HG03432 (cell line): Measurements from ENCODE around the gene NEU2.
"Not testable (repeated sequence)": the region's sequence is repeated elsewhere in the genome, so short reads cannot be mapped to it uniquely, and the experiment has no call there.

Experiments
- ATAC-seq: cut with Tn5 transposase; IDR thresholded peaks from one replicate; pipeline ENCODE4 v1.9.1; 2021; ENCODE audit warnings: mild to moderate bottlenecking, moderate library complexity; ENCODE audit not compliant: unreplicated experiment

The NEU2 gene

GRCh38 chr2:233009661-233010060 is 22.8 kb upstream of the NEU2 start:
- ATAC-seq, result no peak

- ATAC-seq, result no peak
These were observed 21.8 kb upstream of the NEU2 start for GRCh38 chr2:233010569-233011267.

GRCh38 chr2:233011268-233011650 is 21.2 kb upstream of the NEU2 start:
- ATAC-seq, result no peak

DNA sequence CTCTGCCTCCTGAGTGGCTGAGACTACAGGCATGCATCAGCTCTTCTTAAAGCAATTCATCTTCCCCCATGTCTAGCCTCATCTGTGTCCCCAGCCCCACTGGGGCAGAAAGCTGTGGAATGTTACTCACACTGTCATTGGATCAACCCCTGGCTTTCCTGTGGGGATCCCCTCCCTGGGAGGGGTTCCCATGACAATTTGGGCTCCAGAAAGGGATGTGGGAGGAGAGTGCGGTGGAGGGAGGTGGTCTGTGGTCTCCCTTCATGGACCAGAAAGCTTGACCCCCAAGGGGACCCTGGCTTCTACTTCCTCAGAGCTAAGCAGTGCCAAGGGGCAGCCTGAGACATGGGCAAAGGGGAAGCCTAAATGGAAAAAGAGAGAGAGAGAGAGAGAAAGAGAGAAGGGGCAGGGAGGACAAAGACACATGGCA is 20.8 kb upstream of the NEU2 start:
- ATAC-seq, result no peak

GRCh38 chr2:233012301-233012971 is 20.0 kb upstream of the NEU2 start:
- ATAC-seq, result no peak

GRCh38 chr2:233013027-233013461 is 19.4 kb upstream of the NEU2 start, which contains the start of gene NGEF:
TSS of gene NGEF (minus strand) at chr2:233013256. CDS start at chr2:232974890, 38,366 bp downstream.
- ATAC-seq, result no peak

GRCh38 chr2:233013650-233014049 is 18.8 kb upstream of the NEU2 start:
- no peak for ATAC-seq

GRCh38 chr2:233015019-233015645 is 17.3 kb upstream of the NEU2 start:
- no peak for ATAC-seq

DNA sequence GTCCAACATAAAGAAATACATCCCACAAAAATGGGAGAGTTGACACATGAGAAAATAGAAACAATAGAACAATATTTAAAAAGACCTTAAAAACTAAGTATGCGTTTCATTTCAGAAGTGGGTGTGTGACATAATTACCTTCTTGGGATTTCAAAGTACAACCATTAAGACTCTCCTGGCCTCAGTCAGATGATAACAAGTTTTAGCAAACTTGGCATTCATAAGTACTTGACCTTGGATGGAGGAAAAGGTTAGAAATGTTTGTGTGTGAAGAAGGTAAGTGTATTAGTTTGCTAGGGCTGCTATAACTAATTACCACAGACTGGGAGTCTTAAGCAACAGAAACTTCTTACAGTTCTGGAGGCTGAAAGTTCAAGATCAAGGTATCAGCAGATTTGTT is 14.5 kb upstream of the NEU2 start:
- ATAC-seq, result no peak

- ATAC-seq, result not testable (repeated sequence)
These were observed 12.9 kb upstream of the NEU2 start for GRCh38 chr2:233019610-233020009.

DNA sequence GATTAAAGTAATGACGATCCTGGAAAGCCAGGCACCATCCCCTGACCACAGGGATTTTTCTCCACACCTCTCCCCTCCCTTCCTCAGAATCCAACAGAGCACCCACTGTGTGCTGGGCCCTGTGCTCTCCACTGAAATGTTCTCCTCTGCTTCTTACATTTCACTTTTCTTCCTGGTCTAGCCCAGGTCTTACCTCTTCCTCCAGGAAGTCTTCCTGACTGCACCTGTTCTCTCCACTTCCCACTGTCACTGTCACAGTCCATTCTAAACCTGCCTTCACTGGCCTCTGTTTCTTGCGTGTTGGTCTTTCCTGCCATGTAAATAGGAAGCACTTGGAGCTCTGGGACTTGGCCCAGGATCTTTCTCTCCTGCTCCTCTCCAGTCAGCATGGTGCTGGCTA is 12.0 kb upstream of the NEU2 start:
- no peak for ATAC-seq

DNA sequence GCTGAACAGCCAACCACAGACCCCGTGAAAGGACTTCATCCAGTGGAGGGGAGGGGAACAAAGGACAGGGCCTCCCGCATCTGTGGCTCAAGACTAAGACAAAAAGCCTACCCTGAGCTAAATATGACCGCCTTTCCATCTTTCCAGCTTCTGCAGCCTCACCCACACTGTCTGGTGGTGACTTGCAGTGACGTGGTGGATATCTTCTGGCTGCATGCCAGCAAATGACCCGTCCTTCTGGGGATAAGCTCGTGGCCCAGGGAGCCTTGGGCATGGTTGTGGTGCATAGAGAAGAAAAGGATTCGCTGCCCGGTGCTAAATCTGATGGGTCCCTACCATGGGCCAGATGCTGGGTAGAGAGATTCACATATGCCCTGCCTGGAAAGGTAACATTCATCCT is 10.7 kb upstream of the NEU2 start:
- ATAC-seq, result no peak

- ATAC-seq, result no peak
These were observed 9.9 kb upstream of the NEU2 start for GRCh38 chr2:233022561-233022960.

DNA sequence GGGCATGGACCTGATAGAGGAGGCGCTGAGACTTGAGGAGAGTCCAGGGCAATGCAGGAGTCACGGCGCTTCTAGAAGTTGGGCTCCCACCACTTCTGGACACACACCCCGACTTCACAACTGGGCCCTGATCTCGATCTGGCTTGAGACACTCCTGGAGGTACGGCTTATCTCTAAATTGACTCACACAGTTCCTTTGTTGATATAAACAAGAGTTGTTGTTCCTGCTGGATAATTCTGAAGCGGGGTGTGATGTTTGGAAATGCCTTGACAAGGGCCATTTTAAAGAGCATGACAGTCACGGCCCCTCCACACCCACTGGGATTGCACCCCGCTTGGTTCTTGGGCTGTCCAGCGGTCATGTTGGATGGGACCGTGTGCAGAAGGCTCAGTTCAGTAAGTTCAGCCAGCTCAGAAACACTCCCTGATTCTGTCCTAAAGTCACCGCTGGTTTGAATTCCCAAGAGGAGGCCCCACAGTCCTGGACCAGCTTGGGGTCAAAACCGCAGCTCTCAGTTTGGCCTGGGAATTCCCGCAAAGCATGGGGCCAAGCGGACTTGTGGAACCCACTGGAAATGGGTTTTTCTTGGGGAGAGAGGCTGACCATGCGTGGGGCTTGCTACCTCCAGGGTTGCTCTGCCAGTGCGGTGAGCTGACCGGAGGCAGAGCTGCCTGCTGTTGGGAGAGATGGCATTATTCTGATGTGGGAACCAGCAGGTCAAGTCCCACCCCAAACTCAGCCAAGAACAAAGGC is 9.3 kb upstream of the NEU2 start:
- no peak for ATAC-seq

GRCh38 chr2:233023761-233024410 is 8.6 kb upstream of the NEU2 start:
- ATAC-seq, result no peak

- ATAC-seq, result no peak
These were observed 6.8 kb upstream of the NEU2 start for GRCh38 chr2:233025706-233026105.

- no peak for ATAC-seq
These were observed 6.2 kb upstream of the NEU2 start for GRCh38 chr2:233026198-233026813.

GRCh38 chr2:233029321-233029720 is 3.2 kb upstream of the NEU2 start:
- ATAC-seq, result no peak

- ATAC-seq, result no peak
These were observed 644 bp upstream of the NEU2 start for GRCh38 chr2:233031556-233032500.
